ENCODE data around the gene NDUFAB1.
"Not testable (repeated sequence)": the region's sequence is repeated elsewhere in the genome, so short reads cannot be mapped to it uniquely, and the experiment has no call there.

NDUFAB1 gene

GRCh38 chr16:23554536-23554935, 41.6 kb downstream of the NDUFAB1 start:
- DNase-seq, result no peak

GRCh38 chr16:23552161-23552560, 44.0 kb downstream of the NDUFAB1 start:
- no peak for DNase-seq

GRCh38 chr16:23549938-23550337, 46.2 kb downstream of the NDUFAB1 start:
- no peak for DNase-seq

- DNase-seq, result no peak
Measured at GRCh38 chr16:23544436-23544835, 51.7 kb downstream of the NDUFAB1 start.

- DNase-seq, result not testable (repeated sequence)
Measured at GRCh38 chr16:23540817-23541178, 55.3 kb downstream of the NDUFAB1 start.

- DNase-seq, result no peak
Measured at GRCh38 chr16:23539984-23540816, 55.9 kb downstream of the NDUFAB1 start.

GRCh38 chr16:23538919-23539278, 57.2 kb downstream of the NDUFAB1 start:
- DNase-seq, result no peak

- DNase-seq, result no peak
Measured at GRCh38 chr16:23537390-23537789, 58.7 kb downstream of the NDUFAB1 start.

- no peak for DNase-seq
Measured at GRCh38 chr16:23535901-23536300, 60.2 kb downstream of the NDUFAB1 start.

GRCh38 chr16:23534868-23535860, 61.0 kb downstream of the NDUFAB1 start:
- no peak for DNase-seq

GRCh38 chr16:23532448-23532847, 63.7 kb downstream of the NDUFAB1 start:
- DNase-seq, result no peak
